Glomerular endothelial cell (primary cell): Measurements from ENCODE around the gene AJM1. TPM values are rescaled to one million over a fixed set of nuclear protein-coding genes. Genes with fewer than 3 reads are reported as not detected.
"Not testable (repeated sequence)": the region's sequence is repeated elsewhere in the genome, so short reads cannot be mapped to it uniquely, and the experiment has no call there.

Experiments used
- DNase-seq: peaks from one replicate; pipeline ENCODE4 v3.0.0-alpha.2; 2011; ENCODE audit warnings: low read depth, low spot score; ENCODE audit errors: extremely low read depth
- total RNA-seq: library from RNA; depleted of rRNA; stranded (reverse); fragments of >200 nt; gene quantifications from 2 replicates; pipeline ENCODE4 v1.2.3, GENCODE V29; 2015

The AJM1 gene
- total RNA-seq, 1 donor from 2014 or later, result 1.6 TPM

- no peak for DNase-seq
Measured at GRCh38 chr9:136829981-136830885, 12.0 kb upstream of the AJM1 start.

- DNase-seq, result no peak
Measured at GRCh38 chr9:136831002-136831719, 11.1 kb upstream of the AJM1 start.

GRCh38 chr9:136831720-136832104 lies 10.6 kb upstream of the AJM1 start:
- DNase-seq, result no peak

- DNase-seq, result no peak
Measured at GRCh38 chr9:136832581-136832980, 9.7 kb upstream of the AJM1 start.

- DNase-seq, result not testable (repeated sequence)
Measured at GRCh38 chr9:136833381-136834048, 8.8 kb upstream of the AJM1 start.

GRCh38 chr9:136835162-136835931 lies 6.9 kb upstream of the AJM1 start:
- no peak for DNase-seq

- DNase-seq, result no peak
Measured at GRCh38 chr9:136835932-136836904, 6.1 kb upstream of the AJM1 start.

GRCh38 chr9:136837146-136837855 lies 5.0 kb upstream of the AJM1 start:
- no peak for DNase-seq

- not testable (repeated sequence) for DNase-seq
Measured at GRCh38 chr9:136837856-136838277, 4.4 kb upstream of the AJM1 start.

- DNase-seq, result no peak
Measured at GRCh38 chr9:136838314-136839228, 3.7 kb upstream of the AJM1 start.

GRCh38 chr9:136839229-136840139 lies 2.8 kb upstream of the AJM1 start:
- no peak for DNase-seq

GRCh38 chr9:136840140-136840876 lies 2.0 kb upstream of the AJM1 start:
- DNase-seq, result no peak

- no peak for DNase-seq
Measured at GRCh38 chr9:136840877-136841645, 1.2 kb upstream of the AJM1 start.

- DNase-seq, result not testable (repeated sequence)
Measured at GRCh38 chr9:136841646-136842379, 465 bp upstream of the AJM1 start.
